ENCODE measurements around the gene NAXE. TPM values are rescaled to one million over a fixed set of nuclear protein-coding genes. Genes with fewer than 3 reads are reported as not detected.
A peak's percentile ranks its signal among the peaks of the same experiment; 100 is the strongest.

NAXE gene
- total and polyA plus RNA-seq, 2 of the 13 experiments (the other 11 are each of a cell fraction or from before 2014, with no cell fraction given), result 39.4 to 59.4 TPM

DNA sequence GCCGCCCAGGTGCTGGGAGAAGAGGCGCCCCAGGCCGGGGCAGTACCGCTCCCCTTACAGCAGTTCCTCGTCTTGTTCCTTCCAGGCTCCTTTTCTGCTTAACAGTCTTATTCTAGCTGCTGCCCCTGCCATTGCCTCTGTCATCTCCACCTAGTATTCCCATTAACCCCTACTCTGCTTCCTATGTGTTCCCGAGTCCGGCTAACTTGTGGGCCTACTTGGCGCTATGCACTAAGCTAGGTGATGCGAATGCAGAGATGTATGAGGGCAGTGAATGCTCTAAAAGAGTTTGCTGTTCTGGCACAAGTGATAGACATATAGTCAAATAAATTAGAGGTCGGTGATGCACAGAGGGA, 18.9 kb upstream of the NAXE start (continued):
- TF ChIP-seq, protein P1, sequence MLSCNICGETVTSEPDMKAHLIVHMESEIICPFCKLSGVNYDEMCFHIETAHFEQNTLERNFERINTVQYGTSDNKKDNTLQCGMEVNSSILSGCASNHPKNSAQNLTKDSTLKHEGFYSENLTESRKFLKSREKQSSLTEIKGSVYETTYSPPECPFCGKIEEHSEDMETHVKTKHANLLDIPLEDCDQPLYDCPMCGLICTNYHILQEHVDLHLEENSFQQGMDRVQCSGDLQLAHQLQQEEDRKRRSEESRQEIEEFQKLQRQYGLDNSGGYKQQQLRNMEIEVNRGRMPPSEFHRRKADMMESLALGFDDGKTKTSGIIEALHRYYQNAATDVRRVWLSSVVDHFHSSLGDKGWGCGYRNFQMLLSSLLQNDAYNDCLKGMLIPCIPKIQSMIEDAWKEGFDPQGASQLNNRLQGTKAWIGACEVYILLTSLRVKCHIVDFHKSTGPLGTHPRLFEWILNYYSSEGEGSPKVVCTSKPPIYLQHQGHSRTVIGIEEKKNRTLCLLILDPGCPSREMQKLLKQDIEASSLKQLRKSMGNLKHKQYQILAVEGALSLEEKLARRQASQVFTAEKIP (CRISPR knock-in tag; IDR thresholded peaks at IDR 0.05; ENCODE audit: borderline replicate concordance), result no peak
- no peak for TF ChIP-seq SP140L (CRISPR knock-in tag; IDR thresholded peaks at IDR 0.05; ENCODE audit: borderline replicate concordance)
- peak; percentile 33; the same call in 1 of the 2 replicates for TF ChIP-seq ZNF501 (CRISPR knock-in tag; IDR thresholded peaks at IDR 0.05)
- TF ChIP-seq NFKB2 (CRISPR knock-in tag; IDR thresholded peaks at IDR 0.05; ENCODE audit: borderline replicate concordance), result no peak
- TF ChIP-seq, protein P2, sequence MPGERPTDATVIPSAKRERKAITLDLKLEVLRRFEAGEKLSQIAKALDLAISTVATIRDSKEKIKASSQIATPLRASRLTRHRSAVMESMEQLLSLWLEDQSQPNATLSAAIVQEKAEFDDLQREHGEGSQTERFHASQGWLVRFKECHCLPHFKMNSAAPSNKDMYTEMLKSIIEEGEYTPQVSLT (CRISPR knock-in tag; IDR thresholded peaks at IDR 0.05; ENCODE audit: borderline replicate concordance, low read depth), result no peak
- TF ChIP-seq, protein P3, sequence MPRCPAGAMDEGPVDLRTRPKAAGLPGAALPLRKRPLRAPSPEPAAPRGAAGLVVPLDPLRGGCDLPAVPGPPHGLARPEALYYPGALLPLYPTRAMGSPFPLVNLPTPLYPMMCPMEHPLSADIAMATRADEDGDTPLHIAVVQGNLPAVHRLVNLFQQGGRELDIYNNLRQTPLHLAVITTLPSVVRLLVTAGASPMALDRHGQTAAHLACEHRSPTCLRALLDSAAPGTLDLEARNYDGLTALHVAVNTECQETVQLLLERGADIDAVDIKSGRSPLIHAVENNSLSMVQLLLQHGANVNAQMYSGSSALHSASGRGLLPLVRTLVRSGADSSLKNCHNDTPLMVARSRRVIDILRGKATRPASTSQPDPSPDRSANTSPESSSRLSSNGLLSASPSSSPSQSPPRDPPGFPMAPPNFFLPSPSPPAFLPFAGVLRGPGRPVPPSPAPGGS (CRISPR knock-in tag; IDR thresholded peaks at IDR 0.05), result no peak
- TF ChIP-seq, protein P4, sequence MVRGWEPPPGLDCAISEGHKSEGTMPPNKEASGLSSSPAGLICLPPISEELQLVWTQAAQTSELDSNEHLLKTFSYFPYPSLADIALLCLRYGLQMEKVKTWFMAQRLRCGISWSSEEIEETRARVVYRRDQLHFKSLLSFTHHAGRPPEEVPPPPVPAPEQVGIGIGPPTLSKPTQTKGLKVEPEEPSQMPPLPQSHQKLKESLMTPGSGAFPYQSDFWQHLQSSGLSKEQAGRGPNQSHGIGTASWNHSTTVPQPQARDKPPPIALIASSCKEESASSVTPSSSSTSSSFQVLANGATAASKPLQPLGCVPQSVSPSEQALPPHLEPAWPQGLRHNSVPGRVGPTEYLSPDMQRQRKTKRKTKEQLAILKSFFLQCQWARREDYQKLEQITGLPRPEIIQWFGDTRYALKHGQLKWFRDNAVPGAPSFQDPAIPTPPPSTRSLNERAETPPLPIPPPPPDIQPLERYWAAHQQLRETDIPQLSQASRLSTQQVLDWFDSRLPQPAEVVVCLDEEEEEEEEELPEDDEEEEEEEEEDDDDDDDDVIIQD (CRISPR knock-in tag; IDR thresholded peaks at IDR 0.05; ENCODE audit: low read depth), result no peak
- TF ChIP-seq ZNF790 (CRISPR knock-in tag; IDR thresholded peaks at IDR 0.05; ENCODE audit: borderline replicate concordance), result no peak
- TF ChIP-seq, protein P5, sequence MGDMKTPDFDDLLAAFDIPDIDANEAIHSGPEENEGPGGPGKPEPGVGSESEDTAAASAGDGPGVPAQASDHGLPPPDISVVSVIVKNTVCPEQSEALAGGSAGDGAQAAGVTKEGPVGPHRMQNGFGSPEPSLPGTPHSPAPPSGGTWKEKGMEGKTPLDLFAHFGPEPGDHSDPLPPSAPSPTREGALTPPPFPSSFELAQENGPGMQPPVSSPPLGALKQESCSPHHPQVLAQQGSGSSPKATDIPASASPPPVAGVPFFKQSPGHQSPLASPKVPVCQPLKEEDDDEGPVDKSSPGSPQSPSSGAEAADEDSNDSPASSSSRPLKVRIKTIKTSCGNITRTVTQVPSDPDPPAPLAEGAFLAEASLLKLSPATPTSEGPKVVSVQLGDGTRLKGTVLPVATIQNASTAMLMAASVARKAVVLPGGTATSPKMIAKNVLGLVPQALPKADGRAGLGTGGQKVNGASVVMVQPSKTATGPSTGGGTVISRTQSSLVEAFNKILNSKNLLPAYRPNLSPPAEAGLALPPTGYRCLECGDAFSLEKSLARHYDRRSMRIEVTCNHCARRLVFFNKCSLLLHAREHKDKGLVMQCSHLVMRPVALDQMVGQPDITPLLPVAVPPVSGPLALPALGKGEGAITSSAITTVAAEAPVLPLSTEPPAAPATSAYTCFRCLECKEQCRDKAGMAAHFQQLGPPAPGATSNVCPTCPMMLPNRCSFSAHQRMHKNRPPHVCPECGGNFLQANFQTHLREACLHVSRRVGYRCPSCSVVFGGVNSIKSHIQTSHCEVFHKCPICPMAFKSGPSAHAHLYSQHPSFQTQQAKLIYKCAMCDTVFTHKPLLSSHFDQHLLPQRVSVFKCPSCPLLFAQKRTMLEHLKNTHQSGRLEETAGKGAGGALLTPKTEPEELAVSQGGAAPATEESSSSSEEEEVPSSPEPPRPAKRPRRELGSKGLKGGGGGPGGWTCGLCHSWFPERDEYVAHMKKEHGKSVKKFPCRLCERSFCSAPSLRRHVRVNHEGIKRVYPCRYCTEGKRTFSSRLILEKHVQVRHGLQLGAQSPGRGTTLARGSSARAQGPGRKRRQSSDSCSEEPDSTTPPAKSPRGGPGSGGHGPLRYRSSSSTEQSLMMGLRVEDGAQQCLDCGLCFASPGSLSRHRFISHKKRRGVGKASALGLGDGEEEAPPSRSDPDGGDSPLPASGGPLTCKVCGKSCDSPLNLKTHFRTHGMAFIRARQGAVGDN (CRISPR knock-in tag; IDR thresholded peaks at IDR 0.05), result peak; percentile 16
- TF ChIP-seq, protein P6, sequence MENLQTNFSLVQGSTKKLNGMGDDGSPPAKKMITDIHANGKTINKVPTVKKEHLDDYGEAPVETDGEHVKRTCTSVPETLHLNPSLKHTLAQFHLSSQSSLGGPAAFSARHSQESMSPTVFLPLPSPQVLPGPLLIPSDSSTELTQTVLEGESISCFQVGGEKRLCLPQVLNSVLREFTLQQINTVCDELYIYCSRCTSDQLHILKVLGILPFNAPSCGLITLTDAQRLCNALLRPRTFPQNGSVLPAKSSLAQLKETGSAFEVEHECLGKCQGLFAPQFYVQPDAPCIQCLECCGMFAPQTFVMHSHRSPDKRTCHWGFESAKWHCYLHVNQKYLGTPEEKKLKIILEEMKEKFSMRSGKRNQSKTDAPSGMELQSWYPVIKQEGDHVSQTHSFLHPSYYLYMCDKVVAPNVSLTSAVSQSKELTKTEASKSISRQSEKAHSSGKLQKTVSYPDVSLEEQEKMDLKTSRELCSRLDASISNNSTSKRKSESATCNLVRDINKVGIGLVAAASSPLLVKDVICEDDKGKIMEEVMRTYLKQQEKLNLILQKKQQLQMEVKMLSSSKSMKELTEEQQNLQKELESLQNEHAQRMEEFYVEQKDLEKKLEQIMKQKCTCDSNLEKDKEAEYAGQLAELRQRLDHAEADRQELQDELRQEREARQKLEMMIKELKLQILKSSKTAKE (CRISPR knock-in tag; IDR thresholded peaks at IDR 0.05; ENCODE audit: borderline replicate concordance), result no peak
- 0 out of 2 replicates have a peak, but pooled peaks have one; percentile 10 for TF ChIP-seq ZFP36L1 (CRISPR knock-in tag; IDR thresholded peaks at IDR 0.05)
- no peak for TF ChIP-seq TCF12 (IDR thresholded peaks at IDR 0.05)
- no peak for TF ChIP-seq TCF12 (CRISPR knock-in tag; IDR thresholded peaks at IDR 0.05)
- no peak for TF ChIP-seq CEBPB (IDR thresholded peaks at IDR 0.05; ENCODE audit: borderline replicate concordance, low read depth, low read length)
- no peak for TF ChIP-seq STAT5B (CRISPR knock-in tag; IDR thresholded peaks at IDR 0.05)
- TF ChIP-seq ZNF547 (CRISPR knock-in tag; IDR thresholded peaks at IDR 0.05), result 0 out of 2 replicates have a peak, but pooled peaks have one; percentile 47

All from HepG2 (cell line).